Umbilical cord (tissue), 2 donors: ENCODE measurements around the gene C2orf76. TPM values are rescaled to one million over a fixed set of nuclear protein-coding genes. Genes with fewer than 3 reads are reported as not detected.
"Not testable (repeated sequence)": the region's sequence is repeated elsewhere in the genome, so short reads cannot be mapped to it uniquely, and the experiment has no call there.

Experiments
- DNase-seq: peaks from one replicate; pipeline ENCODE4 v3.0.0-alpha.2; 2015; ENCODE audit warnings: low spot score
- total RNA-seq: library from RNA; depleted of rRNA; stranded (reverse); fragments of >200 nt; gene quantifications from one replicate; pipeline ENCODE4 v1.2.3, GENCODE V29; 2014; ENCODE audit warnings: low replicate concordance; ENCODE audit not compliant: insufficient read depth

Gene C2orf76
- total RNA-seq, 1 donor from 2014 or later, result 12.8 TPM

GRCh38 chr2:119377294-119377992 is 10.8 kb upstream of the C2orf76 start:
- no peak for DNase-seq

DNA sequence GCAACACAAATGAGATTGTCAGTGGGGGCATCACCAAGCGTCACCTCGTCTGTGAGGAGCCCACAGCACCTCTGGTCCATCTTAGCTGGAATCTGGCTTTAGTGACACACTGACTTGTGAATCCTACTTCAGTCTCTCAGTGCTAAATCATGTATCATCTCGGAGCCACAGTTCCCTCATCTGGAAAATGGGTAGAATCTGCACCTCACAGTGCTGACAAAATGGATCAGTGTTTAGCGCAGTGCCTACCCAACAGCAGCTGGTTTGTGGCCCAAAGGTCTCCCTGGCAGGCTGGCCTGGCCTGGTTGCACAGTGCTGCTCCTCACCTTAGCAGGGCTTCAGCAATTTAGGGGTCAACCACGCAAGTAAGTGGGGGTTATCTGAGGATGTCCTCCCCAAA is 10.2 kb upstream of the C2orf76 start:
- DNase-seq, result no peak

- DNase-seq, result not testable (repeated sequence)
Measured at GRCh38 chr2:119376406-119376805, 9.8 kb upstream of the C2orf76 start.

GRCh38 chr2:119373907-119374745 is 7.5 kb upstream of the C2orf76 start:
- not testable (repeated sequence) for DNase-seq

DNA sequence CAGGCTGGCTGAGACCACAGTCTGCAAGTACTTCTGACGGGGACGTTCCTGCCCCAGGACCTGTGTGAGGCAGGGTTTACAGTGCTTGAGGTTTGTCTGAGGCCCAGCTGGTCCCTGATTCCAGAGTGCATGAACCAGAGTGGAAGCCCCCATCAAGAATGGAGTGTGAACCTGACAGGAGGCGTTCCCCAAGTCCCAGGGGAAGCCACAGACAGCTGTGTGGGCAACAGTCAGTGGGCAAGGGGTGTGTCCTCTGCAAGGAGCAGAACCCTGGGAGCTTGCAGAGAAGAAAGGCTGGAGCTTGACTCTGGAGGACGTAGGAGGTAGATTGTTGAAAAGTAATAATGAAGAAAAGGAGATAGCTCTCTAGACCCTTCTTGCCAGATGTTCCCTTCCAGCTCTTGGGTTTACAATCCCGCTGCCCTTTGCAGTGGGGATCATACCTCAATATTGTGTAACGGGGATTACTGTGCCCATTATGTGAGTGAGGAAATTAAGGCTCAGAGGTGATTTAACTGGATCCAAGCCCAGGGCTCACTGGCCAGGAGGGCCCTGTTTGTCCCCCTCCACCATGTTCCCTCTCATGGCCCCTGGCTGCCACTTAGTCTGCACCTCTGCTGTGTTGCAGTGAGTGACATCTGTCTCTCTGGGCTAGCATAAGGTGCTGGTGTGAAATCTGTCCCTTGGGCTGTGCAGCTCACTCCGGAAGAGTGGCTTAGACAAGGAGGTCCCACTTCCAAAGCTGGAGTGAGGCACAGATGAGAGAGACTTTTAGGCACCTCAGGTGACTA is 6.3 kb upstream of the C2orf76 start:
- DNase-seq, result no peak

DNA sequence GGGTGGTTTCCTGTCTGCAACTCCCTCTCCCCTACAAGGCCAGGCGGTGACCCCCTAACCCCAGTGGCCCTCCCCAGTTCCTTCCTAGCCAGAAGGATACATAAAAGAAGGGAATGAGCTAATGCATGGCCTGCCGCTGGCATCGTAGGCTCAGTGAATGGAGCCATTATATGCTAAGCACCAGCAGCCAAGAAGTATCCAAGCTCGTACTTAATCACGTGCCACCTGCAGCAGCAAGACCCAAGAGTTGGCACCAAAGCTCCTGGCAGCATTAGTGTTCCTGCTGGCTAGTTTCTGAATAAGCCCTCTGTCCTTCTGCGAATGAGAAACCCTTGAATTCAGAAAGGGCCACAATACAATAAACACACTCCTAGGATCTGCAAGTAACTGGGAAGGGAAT is 4.5 kb upstream of the C2orf76 start:
- no peak for DNase-seq

DNA sequence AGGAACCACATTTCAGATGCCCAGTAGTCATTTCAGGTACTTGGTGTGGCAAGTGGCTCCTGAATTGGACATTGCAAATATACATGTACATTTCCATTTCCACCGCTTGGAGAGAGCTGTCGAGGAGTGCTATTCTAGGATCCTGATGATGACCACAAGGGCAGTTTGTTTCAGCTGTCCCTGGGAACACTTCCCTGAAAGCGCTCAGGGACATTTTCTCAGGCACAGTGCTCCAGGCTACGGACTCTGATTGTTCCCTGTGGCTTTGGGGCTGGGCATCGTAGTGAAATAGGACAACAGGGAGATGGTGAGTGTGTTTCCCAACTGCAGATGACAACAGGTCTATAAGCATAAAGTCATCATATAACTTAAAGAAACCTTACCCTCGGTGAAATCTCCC is 3.2 kb upstream of the C2orf76 start:
- no peak for DNase-seq

DNA sequence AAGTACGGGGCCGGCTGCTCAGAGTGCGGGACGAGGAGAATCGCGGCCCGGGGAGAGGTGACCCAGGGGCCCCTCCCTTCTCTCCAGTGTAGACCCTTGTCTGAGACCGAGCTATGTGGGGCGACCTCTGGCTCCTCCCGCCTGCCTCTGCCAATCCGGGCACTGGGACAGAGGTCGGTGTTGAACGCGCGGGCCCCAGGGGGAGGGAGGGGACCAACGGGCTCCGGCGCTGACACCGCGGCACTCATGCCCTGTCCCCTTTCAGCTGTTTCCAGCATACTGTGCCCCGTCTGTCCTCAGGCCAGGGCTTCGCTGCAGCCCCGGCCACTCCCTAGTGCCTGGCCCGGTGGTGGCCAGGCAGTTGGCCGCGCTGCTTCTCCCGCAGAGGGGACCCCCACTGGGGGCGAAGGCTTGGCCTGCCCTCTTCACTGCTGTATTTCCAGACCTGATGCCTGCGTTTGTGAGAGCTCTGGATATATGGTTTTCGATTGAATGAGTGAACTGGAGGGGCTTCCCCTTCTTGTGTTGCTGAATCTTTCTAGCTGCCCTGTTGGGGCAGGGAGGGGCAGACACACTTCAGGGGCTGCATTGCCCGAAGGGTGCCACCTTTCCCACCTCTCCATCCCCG is 952 bp upstream of the C2orf76 start:
- peak; percentile 35 for DNase-seq

- no peak for DNase-seq
Measured at GRCh38 chr2:119366161-119366648, 429 bp downstream of the C2orf76 start.

GRCh38 chr2:119365436-119365835 is 1.2 kb downstream of the C2orf76 start:
- no peak for DNase-seq

GRCh38 chr2:119364798-119365197 is 1.8 kb downstream of the C2orf76 start:
- DNase-seq, result no peak

DNA sequence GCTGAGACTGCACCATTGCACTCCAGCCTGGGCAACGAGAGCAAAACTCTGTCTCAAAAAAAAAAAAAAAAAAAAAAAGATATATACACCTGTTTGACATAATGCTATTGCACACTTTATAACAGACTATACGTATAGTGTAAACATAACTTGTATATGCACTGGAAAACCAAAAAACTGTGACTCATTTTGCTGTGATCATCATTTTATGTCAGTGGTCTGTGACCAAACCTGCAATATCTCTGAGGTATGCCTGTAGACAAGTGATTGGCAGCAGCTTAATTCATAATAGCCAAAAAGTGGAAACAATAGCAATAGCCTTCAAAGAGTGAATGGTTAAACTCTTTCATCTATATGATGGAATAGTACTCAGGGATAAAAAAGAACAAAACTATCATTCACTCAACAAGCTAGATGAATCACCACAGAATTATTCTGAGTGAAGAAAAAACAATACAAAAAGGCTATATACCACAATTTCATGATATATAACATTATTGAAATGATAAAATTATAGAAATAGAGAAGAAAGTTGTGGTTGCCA is 6.1 kb downstream of the C2orf76 start:
- DNase-seq, result no peak

- DNase-seq, result no peak
Measured at GRCh38 chr2:119359774-119360173, 6.9 kb downstream of the C2orf76 start.

- DNase-seq, result no peak
Measured at GRCh38 chr2:119354860-119355259, 11.8 kb downstream of the C2orf76 start.

DNA sequence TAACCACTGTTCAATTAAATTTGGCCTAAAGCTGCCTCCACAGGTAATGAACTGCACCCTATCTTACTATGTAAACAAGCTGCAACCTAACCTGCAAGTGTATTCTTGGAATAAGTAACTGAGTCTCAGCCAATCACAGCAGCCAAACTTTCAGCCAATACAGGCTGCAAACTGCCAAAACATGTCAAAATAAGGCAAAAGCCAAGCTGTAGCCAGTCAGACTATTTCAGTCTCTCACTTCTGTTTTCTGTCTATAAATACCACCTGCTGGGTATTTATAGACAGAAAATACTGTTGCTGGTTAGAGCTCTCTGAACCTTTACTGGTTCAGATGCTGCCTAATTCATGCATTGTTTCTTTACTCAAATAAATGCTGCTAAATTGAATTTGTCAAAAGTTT is 14.3 kb downstream of the C2orf76 start:
- DNase-seq, result no peak

- peak; percentile 18 for DNase-seq
Measured at GRCh38 chr2:119350311-119350998, 16.2 kb downstream of the C2orf76 start.

- DNase-seq, result peak; percentile 41
Measured at GRCh38 chr2:119349289-119349688, 17.3 kb downstream of the C2orf76 start.

- no peak for DNase-seq
Measured at GRCh38 chr2:119341684-119342083, 24.9 kb downstream of the C2orf76 start.

DNA sequence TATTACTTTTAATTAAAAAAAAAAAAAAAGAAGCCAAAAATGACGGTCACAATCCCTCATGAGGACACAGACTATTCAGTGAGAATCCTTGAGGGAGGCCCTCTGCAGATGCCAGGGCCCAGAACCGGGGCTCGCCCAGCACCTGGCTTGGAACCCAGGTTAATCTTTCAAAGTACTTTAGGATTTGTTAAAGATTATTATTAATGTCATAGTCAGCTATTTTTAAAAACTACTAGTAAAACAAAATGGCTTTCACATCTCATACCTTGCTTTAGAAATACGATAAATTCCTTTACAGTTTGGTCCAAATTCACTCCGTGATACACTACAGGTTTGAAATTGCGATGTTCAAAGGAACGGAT is 27.1 kb downstream of the C2orf76 start:
- DNase-seq, result no peak

DNA sequence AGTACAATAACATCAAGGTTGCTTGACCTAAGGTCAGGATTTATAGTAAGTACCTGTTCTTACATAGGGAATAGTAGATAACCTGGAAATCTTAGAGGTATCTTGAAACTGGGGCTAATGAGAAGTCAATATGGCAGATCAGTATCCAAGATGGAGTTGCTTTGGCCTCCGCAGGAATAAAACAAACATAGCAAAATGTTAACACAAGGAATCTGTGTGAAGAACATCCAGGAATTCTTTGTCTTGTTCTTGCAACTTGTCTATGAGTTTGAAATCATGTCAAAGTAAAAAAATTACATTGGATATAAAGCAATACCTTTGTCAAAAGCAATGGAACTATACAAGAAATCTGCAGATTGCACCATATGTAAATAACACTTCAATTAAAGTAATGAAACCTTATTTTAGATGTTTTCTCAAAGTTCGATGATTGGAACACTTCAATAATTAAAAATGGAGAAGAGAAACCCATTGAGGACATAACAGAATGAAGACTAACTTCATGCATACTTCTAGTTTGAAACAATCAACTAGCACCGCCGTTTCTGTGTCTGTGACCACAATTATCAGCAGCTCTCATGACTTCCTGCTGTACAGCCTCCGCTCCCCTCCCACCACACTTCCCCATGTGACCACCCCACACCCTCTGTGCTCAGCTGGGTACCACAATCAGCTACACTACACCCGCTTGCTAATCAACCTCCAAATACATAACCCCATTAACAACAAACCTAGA is 27.6 kb downstream of the C2orf76 start:
- no peak for DNase-seq
